Left ventricle myocardium inferior (tissue), 1 donor: ENCODE results near the gene DMKN. TPM values are rescaled to one million over a fixed set of nuclear protein-coding genes. Genes with fewer than 3 reads are reported as not detected.

Experiments used
- DNase-seq: peaks from one replicate; pipeline ENCODE4 v3.0.0-alpha.2; 2020
- H3K27ac ChIP-seq: fragments of 200-600 bp; replicated peaks from 2 replicates; pipeline ENCODE4 v1.8.0; 2021
- H3K27me3 ChIP-seq: fragments of 200-600 bp; 2 replicates; pipeline ENCODE4 v1.8.0; 2021; ENCODE audit warnings: low read depth
- H3K36me3 ChIP-seq: fragments of 200-600 bp; 2 replicates; pipeline ENCODE4 v1.8.0; 2021
- H3K4me1 ChIP-seq: fragments of 200-600 bp; 2 replicates; pipeline ENCODE4 v1.8.0; 2021
- H3K4me3 ChIP-seq: fragments of 200-600 bp; 2 replicates; pipeline ENCODE4 v1.8.0; 2021; ENCODE audit warnings: mild to moderate bottlenecking, moderate library complexity
- H3K9me3 ChIP-seq: fragments of 200-600 bp; replicated peaks from 2 replicates; pipeline ENCODE4 v1.8.0; 2021
- CTCF ChIP-seq: fragments of 200-600 bp; IDR thresholded peaks from 2 replicates; pipeline ENCODE4 v1.8.0; 2021; ENCODE audit warnings: antibody characterized with exemption, mild to moderate bottlenecking, borderline replicate concordance
- intact Hi-C: fragments of 100-400 bp; cut with micrococcal nuclease; formaldehyde crosslinking; loops from one replicate; pipeline ENCODE4 v1.11.0; 2022
- total RNA-seq: library from RNA; stranded (reverse); fragmentation: NEBNext Ultra II Directional; extraction: Animal tissue kit (Norgen Biotek cat#: 25700); gene quantifications from one replicate; pipeline ENCODE4 v1.2.1, GENCODE V29; 2021
- donor health status: DM: no; HTN: yes; CAD: no; lungs with severe emphysema.

DMKN gene
- total RNA-seq, 1 donor from 2014 or later, result 7.9 TPM

DNA sequence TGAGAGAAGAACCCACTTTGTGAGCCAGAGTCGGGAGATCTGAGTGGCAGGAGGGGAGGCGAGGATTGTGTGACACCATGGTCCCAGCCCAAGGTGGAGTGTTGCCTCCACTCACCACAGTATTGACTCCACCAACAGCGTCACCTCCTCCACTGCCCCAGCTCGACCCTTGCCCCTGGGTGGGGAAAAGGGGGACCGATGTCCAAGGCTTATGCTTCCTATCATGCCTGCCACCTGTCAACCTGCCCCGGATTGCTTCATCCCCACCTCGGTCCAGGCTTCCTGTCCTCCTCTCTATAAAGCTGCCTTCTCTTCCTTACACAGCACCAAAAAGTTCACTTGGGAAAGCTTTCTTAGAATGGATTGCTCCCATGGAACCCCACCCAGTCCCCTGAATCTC is 7.4 kb downstream of the DMKN start:
- H3K4me3 ChIP-seq, result no peak overlapping the region
- no peak for DNase-seq
- no peak overlapping the region for H3K27ac ChIP-seq
- intact Hi-C loops, result no loop called here
- peaks cover 20% of the 10 kb centered on the region for H3K4me1 ChIP-seq
- no peaks in the 10 kb centered on the region for H3K36me3 ChIP-seq
- no peak for TF ChIP-seq CTCF
- no peaks in the 10 kb centered on the region for H3K9me3 ChIP-seq
- peaks cover 49% of the 10 kb centered on the region for H3K27me3 ChIP-seq

GRCh38 chr19:35502751-35503150 is 10.7 kb downstream of the DMKN start:
- intact Hi-C loops, result no loop called here
- no peak for DNase-seq

DNA sequence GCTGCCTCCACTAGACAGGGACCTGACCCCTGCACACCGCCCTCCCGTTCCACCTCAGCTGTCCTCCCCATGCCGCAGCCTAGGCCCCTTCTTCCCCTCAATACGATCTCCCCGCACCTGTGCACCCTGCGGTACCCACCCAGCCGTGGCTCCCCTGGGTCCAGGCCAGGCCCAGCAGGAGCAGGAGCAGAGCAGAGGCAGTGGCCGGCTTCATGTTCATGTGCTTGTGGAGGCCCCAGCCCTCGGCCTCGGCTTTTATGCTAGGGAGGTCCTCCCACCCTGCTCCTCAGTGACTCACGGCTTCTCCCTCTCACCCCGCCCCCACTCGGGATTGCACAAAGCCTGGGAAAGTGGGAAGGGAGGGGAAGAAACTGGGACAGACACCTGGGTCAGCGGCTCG is 11.8 kb downstream of the DMKN start:
- DNase-seq, result no peak
- no peak overlapping the region for H3K27ac ChIP-seq
- H3K4me1 ChIP-seq, result peaks cover 7% of the 10 kb centered on the region
- no peak overlapping the region for H3K4me3 ChIP-seq
- H3K36me3 ChIP-seq, result no peaks in the 10 kb centered on the region
- TF ChIP-seq CTCF, result no peak
- H3K9me3 ChIP-seq, result no peaks in the 10 kb centered on the region
- intact Hi-C loops, result no loop called here
- H3K27me3 ChIP-seq, result peaks cover 12% of the 10 kb centered on the region

More at GRCh38 chr19:35502751-35503150, 10.7 kb downstream of the DMKN start:
- no peak for TF ChIP-seq CTCF
- Histone ChIP-seq H3K9me3 (no peaks in the 10 kb centered on the region), H3K4me1 (peaks cover 7% of the 10 kb centered on the region), H3K27me3 (peaks cover 23% of the 10 kb centered on the region), H3K4me3 (no peak overlapping the region), H3K27ac (no peak overlapping the region), H3K36me3 (no peaks in the 10 kb centered on the region)

DNA sequence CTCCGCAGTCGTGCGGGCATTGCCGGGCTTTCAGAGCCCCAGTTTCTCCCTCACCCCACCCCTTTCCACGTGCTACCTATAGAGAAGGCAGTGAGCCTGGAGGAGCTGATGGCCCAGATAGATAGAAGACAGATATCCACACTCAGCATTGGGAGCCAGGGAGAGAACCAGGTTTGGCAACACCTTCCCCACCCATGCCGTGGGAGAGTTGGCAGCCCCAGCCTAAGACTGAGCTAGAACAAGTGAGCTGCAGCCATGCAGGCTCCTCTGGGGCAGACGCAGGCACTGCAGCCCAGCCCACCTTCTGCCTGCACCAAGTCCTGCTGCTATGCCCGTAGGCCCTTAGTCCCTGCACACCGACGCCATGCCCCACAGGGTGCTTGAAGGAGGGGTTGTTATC is 12.8 kb downstream of the DMKN start:
- intact Hi-C loops, result no loop called here
- no peaks in the 10 kb centered on the region for H3K36me3 ChIP-seq
- TF ChIP-seq CTCF, result no peak
- H3K4me3 ChIP-seq, result no peak overlapping the region
- no peaks in the 10 kb centered on the region for H3K9me3 ChIP-seq
- H3K27me3 ChIP-seq, result peaks cover 1% of the 10 kb centered on the region
- H3K27ac ChIP-seq, result no peak overlapping the region
- DNase-seq, result no peak
- peaks cover 8% of the 10 kb centered on the region for H3K4me1 ChIP-seq

GRCh38 chr19:35498984-35499527 is 14.4 kb downstream of the DMKN start:
- peaks cover 15% of the 10 kb centered on the region for H3K4me1 ChIP-seq
- H3K27ac ChIP-seq, result no peak overlapping the region
- DNase-seq, result no peak
- no peaks in the 10 kb centered on the region for H3K36me3 ChIP-seq
- no peaks in the 10 kb centered on the region for H3K27me3 ChIP-seq
- H3K4me3 ChIP-seq, result no peak overlapping the region
- intact Hi-C loops, result loop anchor here (10.0 kb wide), 1 partner anchor 144 kb away; the partner anchor contains the start of gene FFAR3
- no peaks in the 10 kb centered on the region for H3K9me3 ChIP-seq
- TF ChIP-seq CTCF, result no peak
